Ureter (tissue), 1 donor: ENCODE measurements around the gene ZSWIM3. TPM values are rescaled to one million over a fixed set of nuclear protein-coding genes. Genes with fewer than 3 reads are reported as not detected.
A peak's percentile ranks its signal among the peaks of the same experiment; 100 is the strongest.
"Not testable (repeated sequence)": the region's sequence is repeated elsewhere in the genome, so short reads cannot be mapped to it uniquely, and the experiment has no call there.

ENCODE experiments used
- DNase-seq: peaks from one replicate; pipeline ENCODE4 v3.0.0-alpha.2; 2020; ENCODE audit warnings: low spot score
- total RNA-seq: library from RNA; stranded (reverse); gene quantifications from one replicate; pipeline ENCODE4 v1.2.4, GENCODE V29; 2023
- donor health status: DM: yes; HTN: yes; CAD: no.

The ZSWIM3 gene
- total RNA-seq = 4.1 TPM

- DNase-seq = peak; percentile 99
Measured at GRCh38 chr20:45857114-45857881, at the start of gene ZSWIM3, which contains the start of gene ACOT8. Gene ZSWIM3 (plus strand): TSS chr20:45857614. CDS start chr20:45857826, 212 bp downstream. Gene ACOT8 (minus strand): TSS chr20:45857392. CDS start chr20:45857315, 77 bp downstream.

DNA sequence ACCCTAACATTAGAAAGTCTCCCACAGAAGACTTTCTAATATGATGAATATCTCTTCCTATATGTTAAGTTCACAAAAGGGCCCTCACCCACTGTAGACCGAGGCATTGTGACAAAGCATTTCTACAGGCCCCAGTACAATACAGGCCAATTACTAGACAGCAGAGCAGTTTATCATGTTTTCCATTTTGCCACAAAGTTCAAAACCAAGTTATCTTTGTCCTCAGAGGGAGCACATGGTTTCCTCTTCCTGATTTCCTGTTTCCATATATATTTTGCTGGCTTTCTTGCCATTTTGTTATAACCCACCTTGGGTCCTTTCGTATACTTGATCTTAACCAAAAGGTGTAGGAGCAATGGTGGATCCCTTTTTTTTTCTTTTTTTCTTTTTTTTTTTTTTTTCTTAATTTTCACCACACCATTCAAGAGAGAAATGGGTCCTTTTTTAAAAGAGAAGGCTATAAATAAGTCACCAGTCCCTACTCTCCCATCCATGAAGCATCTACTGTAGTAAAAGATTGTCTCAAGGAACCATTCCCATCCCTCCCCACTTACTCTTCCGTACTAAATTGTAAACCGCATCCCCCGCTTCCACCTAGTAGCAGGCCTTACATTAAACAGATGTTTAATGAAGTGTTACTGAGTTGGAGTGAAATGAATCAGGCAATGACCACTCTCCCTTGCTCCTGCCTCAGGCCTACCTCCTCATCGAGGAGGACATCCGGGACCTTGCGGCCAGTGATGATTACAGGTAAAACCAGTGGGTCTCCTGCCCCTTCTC, 47.0 kb upstream of the ZSWIM3 start:
- DNase-seq = no peak

DNA sequence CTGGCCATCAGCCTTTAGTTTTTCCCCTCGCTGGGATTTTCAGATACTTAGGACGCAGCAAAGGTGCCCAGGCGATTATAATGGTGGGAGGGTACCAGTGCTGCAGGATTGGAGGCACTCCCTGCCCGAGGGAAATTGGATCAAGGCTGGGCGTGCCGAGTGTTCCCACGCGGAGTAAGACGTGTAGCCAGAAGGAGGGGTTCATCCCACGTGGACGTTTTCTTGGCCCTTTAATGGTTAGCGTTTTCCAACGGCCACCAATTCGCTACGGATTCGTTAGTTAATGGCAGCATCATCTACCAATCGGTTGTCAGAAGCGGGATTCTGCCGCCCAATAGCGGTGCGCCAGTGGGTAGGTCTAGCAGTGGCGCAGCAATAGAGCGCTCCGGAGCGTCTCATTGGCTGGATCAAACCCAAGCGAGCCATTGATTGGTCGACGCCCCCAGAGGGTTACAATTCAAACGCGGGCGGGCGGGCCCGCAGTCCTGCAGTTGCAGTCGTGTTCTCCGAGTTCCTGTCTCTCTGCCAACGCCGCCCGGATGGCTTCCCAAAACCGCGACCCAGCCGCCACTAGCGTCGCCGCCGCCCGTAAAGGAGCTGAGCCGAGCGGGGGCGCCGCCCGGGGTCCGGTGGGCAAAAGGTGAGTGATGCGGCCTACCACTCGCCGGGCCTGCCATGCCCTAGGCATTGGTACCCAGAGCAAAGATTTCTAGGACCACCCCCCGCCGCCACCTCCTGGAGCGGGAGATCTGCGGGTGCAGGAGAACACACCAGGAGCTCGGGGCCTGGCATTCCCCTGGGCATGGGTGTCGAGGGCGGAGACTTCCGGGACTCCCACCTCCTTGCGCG, 45.0 kb upstream of the ZSWIM3 start, which contains the start of gene UBE2C:
UBE2C (plus strand) TSS at position 488 of the 849 bp plus-strand sequence; CDS start at position 540, 52 bp downstream.
- peak; percentile 98 for DNase-seq

DNA sequence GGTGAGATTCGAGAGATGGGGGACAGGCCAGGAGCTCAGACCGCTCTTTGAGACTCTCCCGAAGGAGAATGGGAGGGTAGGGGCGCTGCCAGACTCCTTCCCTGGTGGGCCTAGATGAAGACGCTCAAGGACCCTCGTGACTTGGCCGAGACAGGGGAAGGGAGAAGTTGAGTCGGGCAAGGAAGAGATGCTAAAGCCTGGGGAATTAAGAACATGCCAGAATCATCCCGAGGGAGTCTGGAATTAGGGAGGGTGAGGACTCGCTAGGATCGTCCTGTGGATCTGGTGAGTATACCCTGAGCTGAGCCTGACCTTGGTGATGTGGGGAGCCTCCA, 44.4 kb upstream of the ZSWIM3 start:
- no peak for DNase-seq

GRCh38 chr20:45813489-45813888, 43.9 kb upstream of the ZSWIM3 start:
- no peak for DNase-seq

GRCh38 chr20:45814314-45814713, 43.1 kb upstream of the ZSWIM3 start:
- DNase-seq = no peak

DNA sequence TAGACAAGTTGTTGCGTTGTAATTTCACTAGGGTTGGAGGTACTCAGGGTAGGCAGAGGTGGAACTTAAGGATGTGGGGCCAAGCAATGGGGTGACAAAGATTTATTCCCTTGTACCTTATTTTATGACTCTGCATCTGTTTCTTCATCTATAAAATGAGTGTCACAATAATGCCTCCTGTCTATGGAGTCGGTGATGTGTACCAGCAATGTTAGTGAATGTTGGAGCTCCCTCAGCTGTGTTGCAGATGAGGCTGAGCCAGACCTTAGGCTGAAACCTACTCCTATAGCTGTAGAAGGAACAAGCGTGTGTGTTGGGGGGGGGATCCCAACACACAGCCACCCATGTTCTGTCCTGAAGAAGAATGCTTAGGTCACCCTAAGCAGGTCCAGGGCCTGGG, 40.5 kb upstream of the ZSWIM3 start:
- no peak for DNase-seq

DNA sequence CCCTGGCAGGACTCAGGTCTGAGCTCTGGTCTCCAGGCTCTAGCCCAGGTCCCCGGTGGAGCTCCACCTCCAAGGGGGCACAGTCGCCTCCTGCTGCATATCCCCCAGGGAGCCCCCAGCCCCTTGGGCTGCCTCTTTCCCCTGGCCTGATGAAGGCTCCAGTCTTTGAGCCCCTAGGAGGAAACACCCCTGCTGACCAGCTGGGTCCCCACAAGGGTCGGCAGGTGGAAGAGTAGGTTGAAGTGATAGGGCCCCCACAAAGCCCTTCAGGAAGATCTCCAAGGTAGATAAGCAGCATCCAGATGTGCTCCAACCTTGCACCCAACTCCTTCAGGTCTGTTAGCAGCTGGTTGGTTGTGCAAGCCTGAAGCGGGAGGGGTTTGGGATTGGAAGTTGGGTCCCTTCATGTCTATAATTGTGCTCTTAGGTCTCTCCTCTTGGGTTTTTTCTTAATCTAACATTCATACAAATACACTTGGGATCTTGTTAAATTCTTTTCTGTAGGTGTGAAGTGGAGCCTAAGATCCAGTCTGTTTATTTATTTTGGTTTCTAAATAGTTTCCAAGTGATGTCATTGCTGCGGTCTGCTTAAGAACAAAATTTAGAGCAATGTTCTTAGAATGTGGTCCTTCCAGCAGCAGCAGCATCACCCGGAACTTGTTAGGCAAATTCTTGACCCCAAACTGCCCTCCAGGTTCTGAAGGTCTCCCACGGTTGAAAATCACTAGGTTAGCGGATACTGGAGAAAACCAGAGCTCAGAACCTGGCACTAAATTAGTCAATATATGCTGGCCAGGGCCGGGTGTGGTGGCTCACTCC, 39.8 kb upstream of the ZSWIM3 start:
- no peak for DNase-seq

- no peak for DNase-seq
Measured at GRCh38 chr20:45818239-45818638, 39.2 kb upstream of the ZSWIM3 start.

DNA sequence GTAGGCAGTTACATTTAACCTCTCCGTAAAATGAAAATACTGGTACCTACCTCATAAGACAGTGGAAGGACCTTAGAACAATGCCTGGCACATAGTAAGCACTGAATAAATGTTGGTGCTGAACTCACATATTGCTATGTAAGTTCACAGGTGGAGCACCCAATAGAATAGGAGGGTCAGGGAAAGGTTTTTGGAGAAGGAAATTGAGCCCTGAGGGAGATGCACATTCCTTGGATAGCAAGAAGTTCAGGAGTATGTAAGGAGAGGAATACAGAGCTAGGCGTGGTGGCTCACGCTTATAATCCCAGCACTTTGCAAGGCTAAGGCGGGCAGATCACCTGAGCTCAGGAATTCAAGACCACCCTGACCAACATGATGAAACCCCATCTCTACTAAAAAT, 37.9 kb upstream of the ZSWIM3 start:
- DNase-seq = no peak

DNA sequence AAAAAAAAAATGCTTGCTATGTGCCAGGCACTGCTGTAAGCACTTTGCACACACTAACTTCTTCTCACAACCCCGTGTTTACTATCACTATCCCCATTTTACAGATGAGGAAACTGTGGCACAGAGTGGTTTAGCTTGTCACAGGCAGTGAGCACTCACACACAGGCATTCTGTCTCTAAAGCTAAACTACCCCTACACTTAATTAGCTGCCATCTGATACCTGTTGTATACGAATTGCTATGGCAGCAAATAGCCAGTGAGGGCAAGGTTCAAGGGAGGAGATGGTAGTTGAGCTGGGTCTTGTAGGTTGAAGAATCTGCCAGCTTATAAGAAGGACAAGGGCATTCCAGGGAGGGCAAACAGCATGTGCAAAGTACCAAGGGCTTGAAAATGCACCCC, 35.5 kb upstream of the ZSWIM3 start:
- DNase-seq = no peak

GRCh38 chr20:45822857-45823256, 34.6 kb upstream of the ZSWIM3 start:
- no peak for DNase-seq

GRCh38 chr20:45823949-45824835, 33.2 kb upstream of the ZSWIM3 start:
- no peak for DNase-seq

- DNase-seq = no peak
Measured at GRCh38 chr20:45826381-45827019, 30.9 kb upstream of the ZSWIM3 start.

- no peak for DNase-seq
Measured at GRCh38 chr20:45827030-45827652, 30.3 kb upstream of the ZSWIM3 start, which contains the start of gene TNNC2. Gene TNNC2 (minus strand): TSS chr20:45827312. CDS start chr20:45827248, 64 bp downstream.

DNA sequence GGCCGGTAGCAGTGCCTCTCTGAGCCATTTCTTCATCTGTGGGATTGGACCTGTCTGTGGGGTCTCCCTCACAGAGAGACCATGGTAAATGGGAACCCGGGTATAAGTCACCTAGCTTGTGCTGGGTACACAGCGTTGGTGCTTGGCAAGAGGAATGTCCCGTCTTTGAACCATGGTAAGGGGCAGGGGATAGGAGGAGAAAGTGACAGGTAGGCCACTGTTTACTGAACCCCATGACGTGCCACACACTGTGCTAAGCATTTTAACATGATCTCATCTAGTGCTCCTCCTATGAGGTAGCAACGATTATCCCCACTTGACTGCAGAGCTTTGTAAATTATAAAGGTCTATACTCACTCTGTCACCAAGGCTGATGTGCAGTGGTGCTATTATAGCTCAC, 29.7 kb upstream of the ZSWIM3 start:
- no peak for DNase-seq

DNA sequence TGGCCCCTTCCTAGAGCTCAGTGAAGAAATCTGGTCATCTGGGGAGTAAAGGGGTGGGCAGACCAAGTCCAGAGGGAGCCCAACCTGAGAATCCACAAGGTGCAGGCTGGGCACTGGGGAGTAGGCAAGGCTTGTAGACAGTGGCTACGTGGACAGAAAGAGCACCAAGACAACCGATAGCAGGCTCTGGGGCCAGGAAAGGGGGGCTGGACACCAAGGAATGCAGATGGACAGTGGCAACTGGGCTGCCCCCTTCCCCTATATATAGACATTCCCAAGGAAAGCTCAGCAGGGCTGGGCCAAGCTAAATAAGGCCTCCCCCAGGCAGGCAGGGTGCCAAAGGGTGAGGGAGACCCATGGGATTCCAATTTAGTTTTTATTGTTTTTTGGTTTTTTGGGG, 28.8 kb upstream of the ZSWIM3 start:
- DNase-seq = no peak

DNA sequence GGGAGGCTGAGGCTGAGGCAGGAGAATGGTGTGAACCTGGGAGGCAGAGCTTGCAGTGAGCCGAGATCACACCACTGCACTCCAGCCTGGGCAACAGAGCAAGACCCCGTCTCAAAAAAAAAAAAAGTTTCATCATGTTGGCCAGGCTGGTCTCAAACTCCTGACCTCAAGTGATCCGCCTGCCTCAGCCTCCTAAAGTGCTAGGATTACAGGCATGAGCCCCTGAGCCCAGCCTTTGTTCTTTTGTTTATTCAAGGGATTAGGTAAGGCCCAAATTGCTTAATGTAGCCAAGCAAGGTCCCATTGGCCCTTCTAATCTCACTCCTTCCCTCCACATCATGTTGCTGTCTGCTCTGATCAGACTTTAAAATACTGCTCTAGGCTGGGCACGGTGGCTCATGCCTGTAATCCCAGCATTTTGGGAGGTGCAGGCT, 27.7 kb upstream of the ZSWIM3 start:
- DNase-seq = not testable (repeated sequence)

DNA sequence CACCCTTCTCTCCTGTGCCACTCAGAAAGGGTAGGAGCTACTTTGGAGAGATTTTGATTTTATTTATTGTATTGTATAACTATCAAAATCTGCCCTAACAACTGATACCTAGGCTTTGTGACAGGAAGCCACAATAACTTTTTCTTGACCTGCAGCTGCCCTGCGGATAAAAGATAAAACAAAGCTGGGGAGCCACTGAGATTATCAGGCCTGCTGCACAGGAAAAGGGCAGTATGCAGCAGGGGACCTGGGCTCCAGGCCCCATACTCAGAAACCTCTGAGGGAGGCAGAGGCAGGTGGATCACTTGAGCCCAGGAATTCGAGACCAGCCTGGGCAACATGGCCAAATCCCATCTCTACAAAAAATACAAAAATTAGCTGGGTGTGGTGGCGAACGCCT, 24.8 kb upstream of the ZSWIM3 start:
- DNase-seq = no peak
